Large intestine (tissue), 3 donors: ENCODE data around the gene LY6G6F. TPM values are rescaled to one million over a fixed set of nuclear protein-coding genes. Genes with fewer than 3 reads are reported as not detected.
"Not testable (repeated sequence)": the region's sequence is repeated elsewhere in the genome, so short reads cannot be mapped to it uniquely, and the experiment has no call there.

ENCODE experiments used
- DNase-seq, 2 donors: peaks; one replicate each; pipeline versions ENCODE4 v3.0.0 to v3.0.0-alpha.2; 2013
- H3K27ac ChIP-seq: one replicate; pipeline ENCODE4 v1.5.1; 2013; ENCODE audit warnings: low read length
- H3K27me3 ChIP-seq: 2 replicates; pipeline ENCODE4 v1.6.1; 2013; ENCODE audit warnings: low read length; ENCODE audit not compliant: control insufficient read depth, insufficient read depth
- H3K36me3 ChIP-seq: 2 replicates; pipeline ENCODE4 v1.6.1; 2013; ENCODE audit warnings: low read length; ENCODE audit not compliant: control insufficient read depth, insufficient read depth
- H3K4me1 ChIP-seq: one replicate; pipeline ENCODE4 v1.6.1; 2013; ENCODE audit warnings: low read length; ENCODE audit not compliant: control insufficient read depth, insufficient read depth
- H3K4me3 ChIP-seq: one replicate; pipeline ENCODE4 v1.5.1; 2013; ENCODE audit warnings: low read length
- H3K9me3 ChIP-seq: one replicate; pipeline ENCODE4 v1.6.1; 2013; ENCODE audit warnings: mild to moderate bottlenecking, low read depth, low read length, moderate library complexity; ENCODE audit not compliant: control insufficient read depth
- WGBS: methylation state at CpG from one replicate; pipeline ENCODE4 v1.1.5; 2013; ENCODE audit warnings: low lambda C conversion rate; ENCODE audit not compliant: insufficient coverage; 5-methylcytosine and 5-hydroxymethylcytosine counted together
- polyA plus RNA-seq: library from polyadenylated mRNA; unstranded; fragments of 120-200 nt; gene quantifications from one replicate; pipeline ENCODE4 v1.2.1, GENCODE V29; 2013

The LY6G6F gene
- polyA plus RNA-seq, 1 donor = 0.07 TPM

DNA sequence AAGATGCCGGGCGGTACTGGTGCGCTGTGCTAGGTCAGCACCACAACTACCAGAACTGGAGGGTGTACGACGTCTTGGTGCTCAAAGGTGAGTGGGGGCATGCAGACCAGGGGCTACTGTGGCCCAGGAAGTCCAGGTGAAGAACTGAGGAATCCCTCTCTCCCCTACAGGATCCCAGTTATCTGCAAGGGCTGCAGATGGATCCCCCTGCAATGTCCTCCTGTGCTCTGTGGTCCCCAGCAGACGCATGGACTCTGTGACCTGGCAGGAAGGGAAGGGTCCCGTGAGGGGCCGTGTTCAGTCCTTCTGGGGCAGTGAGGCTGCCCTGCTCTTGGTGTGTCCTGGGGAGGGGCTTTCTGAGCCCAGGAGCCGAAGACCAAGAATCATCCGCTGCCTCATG lies 1.0 kb downstream of the LY6G6F start:
- Histone ChIP-seq H3K27me3 (no peaks in the 10 kb centered on the region), H3K36me3 (no peaks in the 10 kb centered on the region), H3K27ac (no peak overlapping the region), H3K9me3 (no peaks in the 10 kb centered on the region), H3K4me3 (no peak overlapping the region), H3K4me1 (no peaks in the 10 kb centered on the region)
- WGBS = no CpG with 5 or more reads among the region's 10 CpGs
- no peak for DNase-seq

DNA sequence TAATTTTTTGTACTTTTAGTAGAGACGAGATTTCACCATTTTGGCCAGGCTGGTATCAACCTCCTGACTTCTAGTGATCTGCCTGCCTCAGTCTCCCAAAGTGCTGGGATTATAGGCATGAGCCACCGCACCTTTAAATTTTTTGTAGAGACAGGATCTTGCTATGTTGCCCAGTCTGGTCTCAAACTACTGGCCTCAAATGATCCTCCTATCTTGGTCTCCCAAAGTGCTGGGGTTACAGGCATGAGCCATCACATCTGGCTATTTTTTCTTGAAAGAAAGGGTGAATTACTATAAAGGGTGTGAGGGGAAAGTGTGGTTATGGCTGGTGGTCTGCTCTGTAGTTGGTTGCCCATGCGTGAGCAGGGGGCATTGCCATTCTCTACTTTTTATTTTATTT lies 1.6 kb downstream of the LY6G6F start:
- DNase-seq = no peak
- 100% methylated on average over 1 of the region's 3 CpGs for WGBS

GRCh38 chr6:31709157-31709556 lies 2.5 kb downstream of the LY6G6F start:
- H3K9me3 ChIP-seq, H3K27ac ChIP-seq, H3K27me3 ChIP-seq, H3K4me3 ChIP-seq, H3K36me3 ChIP-seq, DNase-seq: not testable (repeated sequence)
- H3K4me1 ChIP-seq = peaks cover 11% of the 10 kb centered on the region
- no CpG with 5 or more reads among the region's 11 CpGs for WGBS

More for the DNA sequence above, 1.6 kb downstream of the LY6G6F start:
- Histone ChIP-seq H3K36me3 (no peaks in the 10 kb centered on the region), H3K27me3 (no peaks in the 10 kb centered on the region), H3K4me1 (peaks cover 2% of the 10 kb centered on the region), H3K9me3 (no peaks in the 10 kb centered on the region), H3K27ac (no peak overlapping the region), H3K4me3 (no peak overlapping the region)

GRCh38 chr6:31710523-31711219 lies 4.0 kb downstream of the LY6G6F start:
- no peaks in the 10 kb centered on the region for H3K9me3 ChIP-seq
- WGBS = 50% methylated on average over 1 of the region's 5 CpGs
- H3K27me3 ChIP-seq = no peaks in the 10 kb centered on the region
- H3K4me1 ChIP-seq = peaks cover 19% of the 10 kb centered on the region
- no peak overlapping the region for H3K4me3 ChIP-seq
- H3K36me3 ChIP-seq = no peaks in the 10 kb centered on the region
- no peak overlapping the region for H3K27ac ChIP-seq
- peak in 1 of 2 donors; percentile 21 for DNase-seq

DNA sequence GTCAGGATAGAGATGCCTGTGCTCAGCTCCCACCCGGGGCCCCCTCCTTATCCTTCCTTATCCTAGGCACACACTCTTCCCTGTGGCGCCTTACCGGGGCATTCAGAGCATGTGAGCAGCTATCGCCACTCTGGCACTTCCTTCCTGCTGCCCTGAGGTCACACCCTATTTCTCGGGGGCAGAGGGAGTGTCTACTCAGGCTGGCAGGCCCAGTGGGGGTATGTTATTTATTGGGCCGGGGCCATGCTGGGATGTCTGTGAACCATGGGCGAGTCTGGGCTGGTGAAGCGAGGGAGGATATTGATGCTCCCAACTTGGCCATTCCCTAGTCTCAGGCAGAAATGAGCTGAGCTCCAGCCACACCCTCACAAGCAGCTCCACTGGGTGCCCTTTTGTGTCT lies 4.6 kb downstream of the LY6G6F start:
- no peaks in the 10 kb centered on the region for H3K9me3 ChIP-seq
- DNase-seq = peak in 1 of 2 donors; percentile 49
- WGBS = no CpG with 5 or more reads among the region's 8 CpGs
- H3K27me3 ChIP-seq = no peaks in the 10 kb centered on the region
- no peaks in the 10 kb centered on the region for H3K36me3 ChIP-seq
- H3K27ac ChIP-seq = no peak overlapping the region
- no peak overlapping the region for H3K4me3 ChIP-seq
- peaks cover 19% of the 10 kb centered on the region for H3K4me1 ChIP-seq

GRCh38 chr6:31712296-31712695 lies 5.6 kb downstream of the LY6G6F start:
- WGBS = no CpG with 5 or more reads among the region's 8 CpGs
- H3K9me3 ChIP-seq = no peaks in the 10 kb centered on the region
- no peaks in the 10 kb centered on the region for H3K36me3 ChIP-seq
- no peaks in the 10 kb centered on the region for H3K27me3 ChIP-seq
- no peak overlapping the region for H3K27ac ChIP-seq
- H3K4me1 ChIP-seq = peaks cover 19% of the 10 kb centered on the region
- no peak for DNase-seq
- no peak overlapping the region for H3K4me3 ChIP-seq

DNA sequence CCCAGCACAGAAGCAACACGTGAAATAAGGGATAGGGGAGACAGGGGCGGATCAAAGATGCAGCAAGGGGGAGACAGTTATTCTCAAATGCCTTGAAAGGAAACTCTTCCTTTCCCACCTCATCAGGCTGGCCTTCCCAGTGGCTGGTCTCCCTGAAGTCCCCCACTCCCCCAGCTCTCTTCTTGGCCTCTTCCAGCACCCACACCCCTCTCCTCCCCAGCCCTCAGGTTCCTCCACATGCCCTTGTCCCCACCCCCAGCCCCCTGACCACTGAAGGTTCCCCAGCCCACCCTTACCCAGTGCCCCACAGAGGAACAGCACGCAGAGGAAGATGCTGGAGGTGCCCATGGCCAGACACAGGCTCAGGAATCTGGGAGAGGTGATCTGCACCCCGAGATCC lies 6.8 kb downstream of the LY6G6F start:
- no peaks in the 10 kb centered on the region for H3K27me3 ChIP-seq
- WGBS = no CpG with 5 or more reads among the region's 4 CpGs
- no peaks in the 10 kb centered on the region for H3K9me3 ChIP-seq
- H3K36me3 ChIP-seq = no peaks in the 10 kb centered on the region
- H3K4me3 ChIP-seq = no peak overlapping the region
- DNase-seq = no peak
- peak overlapping the region; percentile 53 for H3K27ac ChIP-seq
- H3K4me1 ChIP-seq = peaks cover 19% of the 10 kb centered on the region

DNA sequence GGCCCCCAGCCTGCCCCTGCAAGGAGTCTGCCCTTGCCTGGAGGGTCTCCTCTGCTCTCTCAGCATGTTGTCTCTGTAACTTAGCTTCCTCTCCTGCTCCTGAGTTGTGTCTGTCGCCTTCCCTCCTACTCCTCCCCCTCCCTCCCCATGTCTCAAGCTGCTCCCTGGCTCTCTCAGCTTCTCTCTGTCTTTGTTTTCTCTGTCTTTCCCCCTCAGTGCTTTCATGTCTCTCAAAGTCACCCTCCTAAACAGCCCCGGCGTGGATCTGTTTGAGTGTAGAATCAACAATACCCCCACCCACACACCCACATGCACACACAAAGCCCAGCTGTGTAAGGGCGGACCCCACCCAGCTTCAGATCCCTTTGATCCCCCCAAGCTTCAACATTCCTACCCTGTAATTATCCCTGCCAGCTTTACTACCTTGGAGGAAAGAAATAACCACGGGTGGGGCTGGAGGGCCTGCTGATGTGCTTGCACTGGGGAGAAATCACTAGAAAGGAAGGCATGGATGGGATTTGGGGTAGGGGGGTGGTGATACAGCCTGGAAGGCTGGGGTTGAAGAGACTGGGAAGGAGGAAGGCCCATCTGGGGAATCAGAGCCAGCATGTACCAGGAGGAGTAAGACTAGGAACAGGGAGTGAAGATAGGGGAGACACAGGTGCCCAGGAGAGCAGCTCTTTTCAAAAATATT lies 7.5 kb downstream of the LY6G6F start:
- DNase-seq = peak; percentile 48 to 66
- whole genome bisulfite sequencing = 0% methylated on average over 1 of the region's 5 CpGs
- H3K27ac ChIP-seq = peak overlapping the region; percentile 53

GRCh38 chr6:31715022-31715958 lies 8.6 kb downstream of the LY6G6F start, which contains the start of gene LY6G6D:
Gene LY6G6D (plus strand): TSS chr6:31715348. CDS start chr6:31715356, 8 bp downstream.
- H3K27ac ChIP-seq = peak within 1 kb of the TSS; percentile 53
- H3K27me3 ChIP-seq = no peaks in the 10 kb centered on the region
- H3K4me1 ChIP-seq = peaks cover 26% of the 10 kb centered on the region
- no CpG with 5 or more reads among the region's 16 CpGs for WGBS
- DNase-seq = no peak
- no peaks in the 10 kb centered on the region for H3K36me3 ChIP-seq
- H3K9me3 ChIP-seq = no peaks in the 10 kb centered on the region
- H3K4me3 ChIP-seq = no peak within 1 kb of the TSS

More for the DNA sequence above, 7.5 kb downstream of the LY6G6F start:
- Histone ChIP-seq H3K9me3 (no peaks in the 10 kb centered on the region), H3K36me3 (no peaks in the 10 kb centered on the region), H3K27me3 (no peaks in the 10 kb centered on the region), H3K4me1 (peaks cover 26% of the 10 kb centered on the region), H3K4me3 (no peak overlapping the region)
